ENCODE results near the gene WBP2NL.

- no peak for TF ChIP-seq CTCF (IDR thresholded peaks at IDR 0.05)
- no peak for TF ChIP-seq POLR2A (IDR thresholded peaks at IDR 0.05; ENCODE audit: low read depth)
Observed at GRCh38 chr22:42073621-42074041, 75.0 kb downstream of the WBP2NL start.
